Thymus (tissue), 14 donors: Measurements from ENCODE around the gene HECA. TPM values are rescaled to one million over a fixed set of nuclear protein-coding genes. Genes with fewer than 3 reads are reported as not detected.
A peak's percentile ranks its signal among the peaks of the same experiment; 100 is the strongest.

ENCODE experiments used
- DNase-seq, 9 donors: peaks; one replicate each; pipeline ENCODE4 v3.0.0-alpha.2; 2013; ENCODE audit warnings: low spot score in 9 of 9, low read depth in 6 of 9, missing footprints in 1 of 9
- H3K27ac ChIP-seq, 2 donors: one replicate each; pipeline ENCODE4 v1.5.1; 2013; ENCODE audit warnings: control low read depth in 1 of 2, low read depth in 1 of 2, low read length in 1 of 2, mild to moderate bottlenecking in 1 of 2, moderate library complexity in 1 of 2
- H3K27me3 ChIP-seq, 2 donors: one replicate each; pipeline ENCODE4 v1.5.1; 2013; ENCODE audit warnings: low read length in 1 of 2; ENCODE audit not compliant: control insufficient read depth in 2 of 2, insufficient read depth in 1 of 2
- H3K36me3 ChIP-seq, 2 donors: one replicate each; pipeline ENCODE4 v1.5.1; 2013; ENCODE audit warnings: low read length in 1 of 2, mild to moderate bottlenecking in 1 of 2, moderate library complexity in 1 of 2; ENCODE audit not compliant: control insufficient read depth in 2 of 2, insufficient read depth in 2 of 2
- H3K4me1 ChIP-seq, 2 donors: one replicate each; pipeline ENCODE4 v1.5.1; 2013; ENCODE audit warnings: low read length in 2 of 2; ENCODE audit not compliant: control insufficient read depth in 2 of 2, insufficient read depth in 2 of 2
- H3K4me3 ChIP-seq, 2 donors: one replicate each; pipeline ENCODE4 v1.5.1; 2013; ENCODE audit warnings: low read length in 2 of 2, control low read depth in 1 of 2, mild to moderate bottlenecking in 1 of 2
- H3K9me3 ChIP-seq, 2 donors: one replicate each; pipeline ENCODE4 v1.5.1; 2013; ENCODE audit warnings: low read length in 1 of 2, mild to moderate bottlenecking in 1 of 2; ENCODE audit not compliant: control insufficient read depth in 2 of 2, insufficient read depth in 1 of 2
- WGBS: extraction: QIAGEN DNeasy Blood & Tissue Kit; methylation state at CpG from one replicate; pipeline ENCODE4 v1.1.7; 2013; 5-methylcytosine and 5-hydroxymethylcytosine counted together
- long read RNA-seq, 10 donors: transcript quantifications; one replicate each; lab custom pipeline, GENCODE V29; 2026
- polyA plus RNA-seq: library from polyadenylated mRNA; stranded (reverse); fragments of 200-250 nt; gene quantifications from one replicate; pipeline ENCODE4 v1.2.3, GENCODE V29; 2013
- total RNA-seq: library from RNA; stranded (reverse); fragments of 120-200 nt; gene quantifications from one replicate; pipeline ENCODE4 v1.2.4, GENCODE V29; 2013
- donor health status: healthy.

HECA gene
- total RNA-seq: 29.7 TPM
- 36.0 TPM for polyA plus RNA-seq
- long read RNA-seq, donor 1: 0 reads
- long read RNA-seq, donor 2: 0 reads
- long read RNA-seq, donor 3, full-length matches to known transcripts: 4 of 9 reads
- long read RNA-seq, donor 3, partial matches to known transcripts: 5 of 9 reads
- long read RNA-seq, donor 3, other reads (novel, unspliced or antisense): 0 of 9 reads
- long read RNA-seq, donor 4, full-length matches to known transcripts: 3 of 3 reads
- long read RNA-seq, donor 4, partial matches to known transcripts: 0 of 3 reads
- long read RNA-seq, donor 4, other reads (novel, unspliced or antisense): 0 of 3 reads
- long read RNA-seq, donor 5, full-length matches to known transcripts: 6 of 11 reads
- long read RNA-seq, donor 5, partial matches to known transcripts: 5 of 11 reads
- long read RNA-seq, donor 5, other reads (novel, unspliced or antisense): 0 of 11 reads
- long read RNA-seq, donor 6, full-length matches to known transcripts: 8 of 13 reads
- long read RNA-seq, donor 6, partial matches to known transcripts: 5 of 13 reads
- long read RNA-seq, donor 6, other reads (novel, unspliced or antisense): 0 of 13 reads
- long read RNA-seq, donor 7, full-length matches to known transcripts: 4 of 73 reads
- long read RNA-seq, donor 7, partial matches to known transcripts: 69 of 73 reads
- long read RNA-seq, donor 7, other reads (novel, unspliced or antisense): 0 of 73 reads
- long read RNA-seq, donor 8, full-length matches to known transcripts: 1 of 7 reads
- long read RNA-seq, donor 8, partial matches to known transcripts: 6 of 7 reads
- long read RNA-seq, donor 8, other reads (novel, unspliced or antisense): 0 of 7 reads
- long read RNA-seq, donor 9, full-length matches to known transcripts: 6 of 36 reads
- long read RNA-seq, donor 9, partial matches to known transcripts: 30 of 36 reads
- long read RNA-seq, donor 9, other reads (novel, unspliced or antisense): 0 of 36 reads
- long read RNA-seq, donor 10, full-length matches to known transcripts: 5 of 21 reads
- long read RNA-seq, donor 10, partial matches to known transcripts: 16 of 21 reads
- long read RNA-seq, donor 10, other reads (novel, unspliced or antisense): 0 of 21 reads

GRCh38 chr6:139134817-139135577, at the start of gene HECA:
HECA (plus strand) TSS chr6:139135080; CDS start chr6:139135397, 317 bp downstream.
- 2% methylated on average over 105 of the region's 105 CpGs for WGBS
- H3K36me3 ChIP-seq: peaks cover 0 to 7% of the 10 kb centered on the region in 2 donors
- peaks cover 14 to 28% of the 10 kb centered on the region in 2 donors for H3K4me1 ChIP-seq
- H3K27me3 ChIP-seq: no peaks in the 10 kb centered on the region
- peaks cover 0 to 8% of the 10 kb centered on the region in 2 donors for H3K9me3 ChIP-seq
- peak within 1 kb of the TSS; percentile 77 to 83 for H3K4me3 ChIP-seq
- H3K27ac ChIP-seq: peak within 1 kb of the TSS; percentile 94 to 98
- DNase-seq: peak; percentile 71 to 96 (median 90)

GRCh38 chr6:139091826-139092225, 43.1 kb upstream of the HECA start:
- Histone ChIP-seq H3K4me3 (no peak overlapping the region), H3K27ac (no peak overlapping the region), H3K36me3 (no peaks in the 10 kb centered on the region), H3K27me3 (no peaks in the 10 kb centered on the region), H3K4me1 (peaks cover 0 to 3% of the 10 kb centered on the region in 2 donors), H3K9me3 (no peaks in the 10 kb centered on the region)
- 100% methylated on average over 1 of the region's 1 CpG for WGBS
- DNase-seq: no peak

GRCh38 chr6:139099984-139100383, 34.9 kb upstream of the HECA start:
- Histone ChIP-seq H3K4me3 (no peak overlapping the region), H3K27ac (peak overlapping the region in 1 of 2 donors; percentile 83), H3K9me3 (no peaks in the 10 kb centered on the region), H3K4me1 (peaks cover 4 to 8% of the 10 kb centered on the region in 2 donors), H3K27me3 (no peaks in the 10 kb centered on the region), H3K36me3 (no peaks in the 10 kb centered on the region)
- 93% methylated on average over 2 of the region's 2 CpGs for WGBS
- peak in 2 of 9 donors; percentile 22 to 37 for DNase-seq

GRCh38 chr6:139107051-139107450, 27.8 kb upstream of the HECA start:
- Histone ChIP-seq H3K27me3 (no peaks in the 10 kb centered on the region), H3K36me3 (no peaks in the 10 kb centered on the region), H3K4me1 (peaks cover 2 to 11% of the 10 kb centered on the region in 2 donors), H3K27ac (no peak overlapping the region), H3K9me3 (no peaks in the 10 kb centered on the region), H3K4me3 (no peak overlapping the region)
- DNase-seq: no peak
- WGBS: 97% methylated on average over 6 of the region's 6 CpGs

GRCh38 chr6:139108378-139108777, 26.5 kb upstream of the HECA start:
- Histone ChIP-seq H3K9me3 (no peaks in the 10 kb centered on the region), H3K27ac (no peak overlapping the region), H3K27me3 (no peaks in the 10 kb centered on the region), H3K4me1 (peaks cover 8 to 22% of the 10 kb centered on the region in 2 donors), H3K36me3 (no peaks in the 10 kb centered on the region), H3K4me3 (no peak overlapping the region)
- 90% methylated on average over 8 of the region's 8 CpGs for WGBS
- DNase-seq: no peak

GRCh38 chr6:139109558-139109957, 25.3 kb upstream of the HECA start:
- no peak overlapping the region for H3K27ac ChIP-seq
- WGBS: 91% methylated on average over 5 of the region's 5 CpGs

GRCh38 chr6:139112146-139112545, 22.7 kb upstream of the HECA start:
- Histone ChIP-seq H3K4me3 (no peak overlapping the region), H3K36me3 (no peaks in the 10 kb centered on the region), H3K9me3 (no peaks in the 10 kb centered on the region), H3K27ac (peak overlapping the region; percentile 72 to 88), H3K4me1 (peaks cover 27 to 48% of the 10 kb centered on the region in 2 donors), H3K27me3 (no peaks in the 10 kb centered on the region)
- WGBS: 80% methylated on average over 3 of the region's 3 CpGs
- no peak for DNase-seq

More at GRCh38 chr6:139109558-139109957, 25.3 kb upstream of the HECA start:
- peaks cover 14 to 29% of the 10 kb centered on the region in 2 donors for H3K4me1 ChIP-seq
- H3K4me3 ChIP-seq: no peak overlapping the region
- DNase-seq: peak in 1 of 9 donors; percentile 57
- no peaks in the 10 kb centered on the region for H3K27me3 ChIP-seq
- H3K9me3 ChIP-seq: no peaks in the 10 kb centered on the region
- no peaks in the 10 kb centered on the region for H3K36me3 ChIP-seq

GRCh38 chr6:139112561-139112960, 22.3 kb upstream of the HECA start:
- Histone ChIP-seq H3K4me1 (peaks cover 27 to 50% of the 10 kb centered on the region in 2 donors), H3K4me3 (no peak overlapping the region), H3K27ac (peak overlapping the region; percentile 80 to 88), H3K9me3 (no peaks in the 10 kb centered on the region), H3K36me3 (no peaks in the 10 kb centered on the region), H3K27me3 (no peaks in the 10 kb centered on the region)
- 95% methylated on average over 7 of the region's 7 CpGs for WGBS
- DNase-seq: no peak
